Neuronal stem cell (in vitro differentiated cells): Measurements from ENCODE around the gene UNKL.
A peak's percentile ranks its signal among the peaks of the same experiment; 100 is the strongest.

Experiments used
- DNase-seq: peaks from one replicate; pipeline ENCODE4 v3.0.0-alpha.2; 2013; ENCODE audit warnings: low spot score
- H2AFZ ChIP-seq: one replicate; pipeline ENCODE4 v1.6.1; 2013; ENCODE audit warnings: mild to moderate bottlenecking, low read length, inconsistent platforms
- H2AK5ac ChIP-seq: 2 replicates; pipeline ENCODE4 v1.6.1; 2013; ENCODE audit warnings: low read depth, mild to moderate bottlenecking, inconsistent platforms, low read length, moderate library complexity, mixed read lengths
- H2BK120ac ChIP-seq: 2 replicates; pipeline ENCODE4 v1.6.1; 2013; ENCODE audit warnings: low read depth, mild to moderate bottlenecking, inconsistent platforms, low read length, moderate library complexity, mixed read lengths
- H2BK12ac ChIP-seq: one replicate; pipeline ENCODE4 v1.6.1; 2013; ENCODE audit warnings: low read length, inconsistent platforms
- H2BK15ac ChIP-seq: 2 replicates; pipeline ENCODE4 v1.6.1; 2013; ENCODE audit warnings: mild to moderate bottlenecking, low read length, inconsistent platforms, mixed read lengths
- H2BK5ac ChIP-seq: one replicate; pipeline ENCODE4 v1.6.1; 2013; ENCODE audit warnings: inconsistent platforms, mild to moderate bottlenecking, low read length, moderate library complexity
- H3K14ac ChIP-seq: one replicate; pipeline ENCODE4 v1.6.1; 2013; ENCODE audit warnings: low read length, inconsistent platforms
- H3K18ac ChIP-seq: 2 replicates; pipeline ENCODE4 v1.6.1; 2013; ENCODE audit warnings: low read length, inconsistent platforms
- H3K23ac ChIP-seq: 2 replicates; pipeline ENCODE4 v1.6.1; 2013; ENCODE audit warnings: low read depth, mild to moderate bottlenecking, mixed read lengths, low read length, inconsistent platforms; ENCODE audit not compliant: poor library complexity
- H3K27ac ChIP-seq: replicated peaks from 3 replicates; pipeline ENCODE4 v1.5.1; 2013; ENCODE audit warnings: low read length, inconsistent platforms
- H3K27me3 ChIP-seq, 3 experiments: 2 replicates each; pipeline ENCODE4 v1.6.1; 2013; ENCODE audit warnings: low read length in 3 of 3, mild to moderate bottlenecking in 2 of 3, inconsistent platforms in 1 of 3, low read depth in 1 of 3, mixed read lengths in 1 of 3, moderate library complexity in 1 of 3; ENCODE audit not compliant: control insufficient read depth in 3 of 3, insufficient read depth in 3 of 3
- H3K36me3 ChIP-seq, 2 donors: replicated peaks in 1 of 2; 2 replicates each; pipeline ENCODE4 v1.6.1; 2013; ENCODE audit warnings: low read length in 2 of 2; ENCODE audit not compliant: control insufficient read depth in 2 of 2, insufficient read depth in 2 of 2
- H3K4ac ChIP-seq: 2 replicates; pipeline ENCODE4 v1.6.1; 2013; ENCODE audit warnings: inconsistent platforms, mild to moderate bottlenecking, low read length, moderate library complexity
- H3K4me1 ChIP-seq, 2 donors: 1 replicate in 1 of 2; 2 replicates in 1 of 2; pipeline ENCODE4 v1.6.1; 2013; ENCODE audit warnings: low read length in 2 of 2, low read depth in 1 of 2; ENCODE audit not compliant: control insufficient read depth in 2 of 2, insufficient read depth in 1 of 2
- H3K4me2 ChIP-seq: one replicate; pipeline ENCODE4 v1.6.1; 2013; ENCODE audit warnings: mild to moderate bottlenecking, low read length, inconsistent platforms; ENCODE audit not compliant: insufficient read depth, poor library complexity, severe bottlenecking
- H3K4me3 ChIP-seq, 2 donors: 2 replicates each; pipeline ENCODE4 v1.5.1; 2013; ENCODE audit warnings: low read length in 2 of 2, mild to moderate bottlenecking in 2 of 2, inconsistent platforms in 1 of 2, moderate library complexity in 1 of 2
- H3K79me1 ChIP-seq: one replicate; pipeline ENCODE4 v1.6.1; 2013; ENCODE audit warnings: low read depth, mild to moderate bottlenecking, inconsistent platforms, low read length, moderate library complexity
- H3K9ac ChIP-seq: one replicate; pipeline ENCODE4 v1.6.1; 2013; ENCODE audit warnings: mild to moderate bottlenecking, low read depth, low read length, inconsistent platforms; ENCODE audit not compliant: poor library complexity
- H3K9me3 ChIP-seq, 2 donors: replicated peaks in 1 of 2; 2 replicates each; pipeline versions ENCODE3 to v1.6.1; 2013; ENCODE audit warnings: low read length in 2 of 2, mild to moderate bottlenecking in 2 of 2, inconsistent platforms in 1 of 2, low read depth in 1 of 2, mixed read lengths in 1 of 2, moderate library complexity in 1 of 2; ENCODE audit not compliant: control insufficient read depth in 2 of 2, insufficient read depth in 1 of 2
- H4K8ac ChIP-seq: one replicate; pipeline ENCODE4 v1.6.1; 2013; ENCODE audit warnings: low read depth, mild to moderate bottlenecking, inconsistent platforms, low read length, moderate library complexity
- H4K91ac ChIP-seq: one replicate; pipeline ENCODE4 v1.6.1; 2013; ENCODE audit warnings: low read length, low read depth, mild to moderate bottlenecking, inconsistent platforms; ENCODE audit not compliant: poor library complexity
- WGBS, 2 donors: extraction: QIAGEN DNeasy Blood & Tissue Kit; methylation state at CpG; one replicate each; pipeline ENCODE4 v1.1.7; 2013; ENCODE audit warnings: missing lambda C conversion rate in 2 of 2, mixed read lengths in 1 of 2; ENCODE audit not compliant: insufficient read length in 2 of 2, insufficient replicate concordance in 1 of 2; ENCODE audit errors: extremely low coverage in 2 of 2; 5-methylcytosine and 5-hydroxymethylcytosine counted together

UNKL gene

GRCh38 chr16:1424028-1424427 is 9.5 kb upstream of the UNKL start:
- Histone ChIP-seq H4K8ac (no peak overlapping the region), H3K36me3 (peaks cover 0 to 3% of the 10 kb centered on the region in 2 donors), H3K9me3 (peaks cover 0 to 1% of the 10 kb centered on the region in 2 donors), H2BK120ac (no peak overlapping the region), H3K23ac (no peak overlapping the region), H2AFZ (no peak overlapping the region), H2BK5ac (no peak overlapping the region), H3K27ac (no peak overlapping the region), H3K9ac (no peak overlapping the region), H3K79me1 (peaks cover 12% of the 10 kb centered on the region), H3K4ac (no peak overlapping the region), H3K4me1 (peaks cover 3 to 6% of the 10 kb centered on the region in 2 donors), H2AK5ac (peak overlapping the region; percentile 75), H3K4me3 (no peak overlapping the region), H2BK15ac (peak overlapping the region; percentile 71), H3K4me2 (no peak overlapping the region), H3K14ac (no peak overlapping the region), H2BK12ac (no peak overlapping the region), H4K91ac (no peak overlapping the region), H3K27me3 (no peaks in the 10 kb centered on the region), H3K18ac (no peak overlapping the region)
- no peak for DNase-seq
- WGBS, 2 donors, result no CpG with 5 or more reads among the region's 12 CpGs

- Histone ChIP-seq H3K14ac (no peak overlapping the region), H3K4ac (no peak overlapping the region), H3K79me1 (peaks cover 9% of the 10 kb centered on the region), H4K91ac (no peak overlapping the region), H2BK120ac (no peak overlapping the region), H2AFZ (no peak overlapping the region), H2BK15ac (peak overlapping the region; percentile 55), H3K4me3 (no peak overlapping the region), H3K27ac (no peak overlapping the region), H3K4me2 (no peak overlapping the region), H3K4me1 (peaks cover 3 to 6% of the 10 kb centered on the region in 2 donors), H2BK5ac (no peak overlapping the region), H3K27me3 (no peaks in the 10 kb centered on the region), H3K36me3 (peaks cover 0 to 3% of the 10 kb centered on the region in 2 donors), H2BK12ac (no peak overlapping the region), H3K23ac (no peak overlapping the region), H3K9me3 (peaks cover 0 to 1% of the 10 kb centered on the region in 2 donors), H3K9ac (no peak overlapping the region), H2AK5ac (peak overlapping the region; percentile 68), H3K18ac (no peak overlapping the region), H4K8ac (no peak overlapping the region)
- DNase-seq, result no peak
- no CpG with 5 or more reads among the region's 10 CpGs for WGBS, 2 donors
These were observed 7.6 kb upstream of the UNKL start for GRCh38 chr16:1422076-1422475.

- H2BK120ac ChIP-seq, result no peak overlapping the region
These were observed 5.6 kb upstream of the UNKL start for GRCh38 chr16:1420111-1420539.

GRCh38 chr16:1416521-1416941 is 2.0 kb upstream of the UNKL start:
- WGBS, 2 donors, result no CpG with 5 or more reads among the region's 3 CpGs
- no peak overlapping the region for H4K91ac ChIP-seq
- DNase-seq, result no peak

More at GRCh38 chr16:1420111-1420539, 5.6 kb upstream of the UNKL start:
- peaks cover 0 to 3% of the 10 kb centered on the region in 2 donors for H3K36me3 ChIP-seq
- H2BK12ac ChIP-seq, result no peak overlapping the region
- H2AK5ac ChIP-seq, result peak overlapping the region; percentile 88
- peak overlapping the region; percentile 18 for H2BK15ac ChIP-seq
- H3K4me1 ChIP-seq, result peaks cover 3 to 6% of the 10 kb centered on the region in 2 donors
- peak overlapping the region; percentile 94 for H3K9ac ChIP-seq
- WGBS, 2 donors, result no CpG with 5 or more reads among the region's 22 CpGs
- H2BK5ac ChIP-seq, result no peak overlapping the region
- H3K27me3 ChIP-seq, result no peaks in the 10 kb centered on the region
- H3K9me3 ChIP-seq, result peaks cover 0 to 1% of the 10 kb centered on the region in 2 donors
- peak overlapping the region; percentile 58 for H3K18ac ChIP-seq
- DNase-seq, result no peak
- H3K79me1 ChIP-seq, result peaks cover 9% of the 10 kb centered on the region
- H3K27ac ChIP-seq, result no peak overlapping the region
- H3K23ac ChIP-seq, result peak overlapping the region; percentile 56
- no peak overlapping the region for H4K91ac ChIP-seq
- H3K4me2 ChIP-seq, result peak overlapping the region; percentile 92
- peak overlapping the region; percentile 79 for H3K4ac ChIP-seq
- H4K8ac ChIP-seq, result peak overlapping the region; percentile 55
- peak overlapping the region; percentile 61 for H3K14ac ChIP-seq
- peak overlapping the region; percentile 89 to 97 for H3K4me3 ChIP-seq
- H2AFZ ChIP-seq, result peak overlapping the region; percentile 72

More at GRCh38 chr16:1416521-1416941, 2.0 kb upstream of the UNKL start:
- Histone ChIP-seq H2BK15ac (no peak overlapping the region), H3K27me3 (no peaks in the 10 kb centered on the region), H3K4ac (no peak overlapping the region), H3K9me3 (no peaks in the 10 kb centered on the region), H2AK5ac (no peak overlapping the region), H3K4me2 (no peak overlapping the region), H3K4me3 (no peak overlapping the region), H3K9ac (no peak overlapping the region), H2BK5ac (no peak overlapping the region), H3K4me1 (peaks cover 5 to 8% of the 10 kb centered on the region in 2 donors), H3K36me3 (peaks cover 3 to 12% of the 10 kb centered on the region in 2 donors), H3K79me1 (peaks cover 11% of the 10 kb centered on the region), H2BK120ac (no peak overlapping the region), H3K18ac (no peak overlapping the region), H4K8ac (no peak overlapping the region), H3K14ac (no peak overlapping the region), H3K23ac (no peak overlapping the region), H2AFZ (no peak overlapping the region), H3K27ac (no peak overlapping the region), H2BK12ac (no peak overlapping the region)
